AG08395 (cell line): ENCODE results near the gene JPH2.
A peak's percentile ranks its signal among the peaks of the same experiment; 100 is the strongest.
"Not testable (repeated sequence)": the region's sequence is repeated elsewhere in the genome, so short reads cannot be mapped to it uniquely, and the experiment has no call there.

Source experiments
- DNase-seq: peaks from one replicate; pipeline ENCODE4 v3.0.0; 2012; ENCODE audit warnings: mixed read lengths, low spot score

Gene JPH2

GRCh38 chr20:44211177-44212039, 24.4 kb upstream of the JPH2 start:
- peak; percentile 4 for DNase-seq

GRCh38 chr20:44210406-44211176, 23.6 kb upstream of the JPH2 start, which contains the start of gene OSER1:
Gene OSER1, minus strand, starts transcription at chr20:44210771. Its CDS starts 3,814 bp downstream, at chr20:44206957.
- peak; percentile 100 for DNase-seq

GRCh38 chr20:44209686-44210405, 22.9 kb upstream of the JPH2 start:
- peak; percentile 17 for DNase-seq

- DNase-seq = peak; percentile 5
Measured at GRCh38 chr20:44208770-44209169, 21.8 kb upstream of the JPH2 start.

GRCh38 chr20:44208165-44208564, 21.2 kb upstream of the JPH2 start:
- DNase-seq = no peak

- no peak for DNase-seq
Measured at GRCh38 chr20:44207126-44207723, 20.2 kb upstream of the JPH2 start.

- DNase-seq = no peak
Measured at GRCh38 chr20:44206132-44206531, 19.1 kb upstream of the JPH2 start.

GRCh38 chr20:44204832-44205215, 17.8 kb upstream of the JPH2 start:
- no peak for DNase-seq

- DNase-seq = peak; percentile 93
Measured at GRCh38 chr20:44204156-44204831, 17.3 kb upstream of the JPH2 start.

- DNase-seq = no peak
Measured at GRCh38 chr20:44203161-44203560, 16.2 kb upstream of the JPH2 start.

GRCh38 chr20:44200983-44201382, 14.0 kb upstream of the JPH2 start:
- no peak for DNase-seq

- no peak for DNase-seq
Measured at GRCh38 chr20:44200371-44200770, 13.4 kb upstream of the JPH2 start.

GRCh38 chr20:44199877-44200276, 12.9 kb upstream of the JPH2 start:
- no peak for DNase-seq

- no peak for DNase-seq
Measured at GRCh38 chr20:44198872-44199271, 11.9 kb upstream of the JPH2 start.

- no peak for DNase-seq
Measured at GRCh38 chr20:44196271-44196670, 9.3 kb upstream of the JPH2 start.

GRCh38 chr20:44195605-44196004, 8.6 kb upstream of the JPH2 start:
- no peak for DNase-seq

GRCh38 chr20:44193801-44194200, 6.8 kb upstream of the JPH2 start:
- DNase-seq = no peak

GRCh38 chr20:44191640-44192039, 4.7 kb upstream of the JPH2 start:
- not testable (repeated sequence) for DNase-seq

- DNase-seq = peak; percentile 62
Measured at GRCh38 chr20:44190197-44190852, 3.3 kb upstream of the JPH2 start.

GRCh38 chr20:44188752-44189151, 1.8 kb upstream of the JPH2 start:
- DNase-seq = no peak
